Body of pancreas (tissue), 4 donors: ENCODE results near the gene KCTD19.

Experiments
- CTCF ChIP-seq, 7 experiments: fragments of 450-650 bp in 4 of 7; fragments of 200-600 bp in 3 of 7; sonication (generic) in 3 of 7; IDR thresholded peaks; one replicate each; pipeline ENCODE4 v1.5.1; 2016 to 2019; ENCODE audit warnings: antibody characterized with exemption in 7 of 7
- POLR2A ChIP-seq, 3 donors: fragments of 450-650 bp; IDR thresholded peaks; one replicate each; pipeline ENCODE4 v1.6.1; 2016; ENCODE audit warnings: antibody characterized with exemption in 3 of 3, mild to moderate bottlenecking in 2 of 3

GRCh38 chr16:67339453-67339852 is 12.9 kb upstream of the KCTD19 start:
- TF ChIP-seq CTCF (IDR thresholded peaks at IDR 0.05): no peak
- TF ChIP-seq POLR2A (IDR thresholded peaks at IDR 0.05): no peak
